DOHH2 (cell line): ENCODE measurements around the gene NYAP2.

ENCODE experiments used
- H3F3A ChIP-seq: fragments of 200-600 bp; sonication (generic), shearing (Covaris generic); 2 replicates; pipeline ENCODE4 v1.6.0; 2016; ENCODE audit warnings: antibody characterized with exemption, mild to moderate bottlenecking; ENCODE audit not compliant: control insufficient read depth, insufficient read depth
- H3K27ac ChIP-seq: fragments of 200-600 bp; sonication (generic); 2 replicates; pipeline ENCODE4 v1.5.1; 2014; ENCODE audit warnings: low read depth, mild to moderate bottlenecking, low read length, moderate library complexity
- H3K27me3 ChIP-seq: fragments of 200-600 bp; sonication (generic); 2 replicates; pipeline ENCODE4 v1.6.1; 2014; ENCODE audit warnings: mild to moderate bottlenecking, low read length, mixed read lengths; ENCODE audit not compliant: control insufficient read depth
- H3K36me3 ChIP-seq: fragments of 200-600 bp; sonication (generic); 2 replicates; pipeline ENCODE4 v1.6.1; 2014; ENCODE audit warnings: mild to moderate bottlenecking, low read length, moderate library complexity, mixed read lengths; ENCODE audit not compliant: control insufficient read depth
- H3K4me1 ChIP-seq: fragments of 200-600 bp; sonication (generic); 2 replicates; pipeline ENCODE4 v1.6.1; 2014; ENCODE audit warnings: mild to moderate bottlenecking, low read length, mixed read lengths; ENCODE audit not compliant: control insufficient read depth
- H3K4me2 ChIP-seq: fragments of 200-600 bp; sonication (generic); 2 replicates; pipeline ENCODE4 v1.6.0; 2014; ENCODE audit warnings: mild to moderate bottlenecking, low read length, moderate library complexity
- H3K4me3 ChIP-seq: fragments of 200-600 bp; sonication (generic); 2 replicates; pipeline ENCODE4 v1.5.1; 2014; ENCODE audit warnings: mild to moderate bottlenecking, low read length, mixed read lengths
- H3K79me2 ChIP-seq: fragments of 200-600 bp; sonication (generic); 2 replicates; pipeline ENCODE4 v1.6.1; 2014; ENCODE audit warnings: mild to moderate bottlenecking, low read length, mixed read lengths; ENCODE audit not compliant: control insufficient read depth
- H3K9me2 ChIP-seq: fragments of 200-600 bp; sonication (generic); replicated peaks from 2 replicates; pipeline ENCODE4 v1.6.1; 2014; ENCODE audit warnings: mild to moderate bottlenecking, low read length, mixed read lengths; ENCODE audit not compliant: control insufficient read depth
- H3K9me3 ChIP-seq: fragments of 200-600 bp; sonication (generic); 2 replicates; pipeline ENCODE4 v1.6.1; 2014; ENCODE audit warnings: antibody characterized with exemption, low read length, mixed read lengths; ENCODE audit not compliant: control insufficient read depth, insufficient read depth
- H4K20me1 ChIP-seq: fragments of 200-600 bp; sonication (generic); 2 replicates; pipeline ENCODE4 v1.6.0; 2014; ENCODE audit warnings: low read depth, mild to moderate bottlenecking, antibody characterized with exemption, low read length, moderate library complexity; ENCODE audit not compliant: control insufficient read depth, insufficient read depth
- EZH2phosphoT487 ChIP-seq: fragments of 200-600 bp; sonication (generic); IDR thresholded peaks from 2 replicates; pipeline ENCODE4 v1.6.1; 2017; ENCODE audit warnings: borderline replicate concordance, mild to moderate bottlenecking, antibody characterized with exemption, low read length, moderate library complexity, mixed read lengths
- TF ChIP-seq, protein P1 (sequence below): fragments of 200-600 bp; sonication (generic); IDR thresholded peaks from one replicate; pipeline ENCODE4 v1.5.1; 2014; ENCODE audit warnings: antibody characterized with exemption, mild to moderate bottlenecking, low read depth, low read length; ENCODE audit not compliant: poor library complexity, severe bottlenecking

The NYAP2 gene

DNA sequence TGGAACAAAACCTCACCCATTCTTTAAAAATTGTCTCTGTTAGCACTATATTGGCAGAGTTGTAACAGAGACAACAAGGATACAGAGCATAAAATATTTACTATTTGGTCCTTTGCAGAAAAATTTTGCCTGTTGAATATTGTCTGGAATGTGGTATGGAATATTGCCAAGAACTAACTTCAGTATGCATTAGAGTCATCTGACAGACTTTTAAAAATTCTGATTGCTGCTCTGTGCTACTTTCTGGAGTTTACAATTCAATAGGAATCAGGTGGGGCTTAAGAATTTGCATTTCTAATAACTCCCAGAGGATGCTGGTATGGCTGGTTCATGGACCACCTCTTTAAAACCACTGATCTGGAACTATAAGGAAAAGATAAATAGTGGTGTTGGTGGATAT, 32.8 kb upstream of the NYAP2 start:
- Histone ChIP-seq H3K79me2 (no peaks in the 10 kb centered on the region), H3K4me2 (no peak overlapping the region), H3K9me3 (no peaks in the 10 kb centered on the region), H3K4me1 (no peaks in the 10 kb centered on the region), H3K4me3 (no peak overlapping the region), H3K9me2 (no peaks in the 10 kb centered on the region), H3K36me3 (no peaks in the 10 kb centered on the region), H3K27ac (no peak overlapping the region), H4K20me1 (no peaks in the 10 kb centered on the region), H3K27me3 (no peaks in the 10 kb centered on the region), H3F3A (no peaks in the 10 kb centered on the region)
- TF ChIP-seq, protein P1, sequence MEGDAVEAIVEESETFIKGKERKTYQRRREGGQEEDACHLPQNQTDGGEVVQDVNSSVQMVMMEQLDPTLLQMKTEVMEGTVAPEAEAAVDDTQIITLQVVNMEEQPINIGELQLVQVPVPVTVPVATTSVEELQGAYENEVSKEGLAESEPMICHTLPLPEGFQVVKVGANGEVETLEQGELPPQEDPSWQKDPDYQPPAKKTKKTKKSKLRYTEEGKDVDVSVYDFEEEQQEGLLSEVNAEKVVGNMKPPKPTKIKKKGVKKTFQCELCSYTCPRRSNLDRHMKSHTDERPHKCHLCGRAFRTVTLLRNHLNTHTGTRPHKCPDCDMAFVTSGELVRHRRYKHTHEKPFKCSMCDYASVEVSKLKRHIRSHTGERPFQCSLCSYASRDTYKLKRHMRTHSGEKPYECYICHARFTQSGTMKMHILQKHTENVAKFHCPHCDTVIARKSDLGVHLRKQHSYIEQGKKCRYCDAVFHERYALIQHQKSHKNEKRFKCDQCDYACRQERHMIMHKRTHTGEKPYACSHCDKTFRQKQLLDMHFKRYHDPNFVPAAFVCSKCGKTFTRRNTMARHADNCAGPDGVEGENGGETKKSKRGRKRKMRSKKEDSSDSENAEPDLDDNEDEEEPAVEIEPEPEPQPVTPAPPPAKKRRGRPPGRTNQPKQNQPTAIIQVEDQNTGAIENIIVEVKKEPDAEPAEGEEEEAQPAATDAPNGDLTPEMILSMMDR, result no peak
- TF ChIP-seq EZH2phosphoT487, result no peak

DNA sequence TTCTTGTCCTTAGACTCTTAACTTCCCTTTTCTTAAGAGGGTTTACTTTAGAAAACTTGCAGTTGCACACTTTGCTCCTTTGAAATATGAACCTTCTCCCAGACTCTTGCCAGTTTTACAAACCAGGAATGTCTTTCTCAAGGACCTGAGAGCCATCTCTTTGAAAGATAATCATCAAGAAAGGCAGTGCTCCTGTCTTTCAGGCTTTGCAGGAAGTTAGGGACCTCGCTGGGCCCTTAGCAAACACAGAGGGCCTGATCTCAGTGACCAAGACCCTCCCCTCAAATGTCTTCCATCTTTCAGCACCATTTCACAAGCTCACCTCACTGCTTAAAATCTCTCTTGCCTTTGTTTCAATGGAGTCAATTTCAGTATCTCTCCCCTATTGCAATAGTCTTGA, 32.0 kb upstream of the NYAP2 start:
- Histone ChIP-seq H3K9me3 (no peaks in the 10 kb centered on the region), H3K4me2 (no peak overlapping the region), H3K79me2 (no peaks in the 10 kb centered on the region), H3K27me3 (no peaks in the 10 kb centered on the region), H4K20me1 (no peaks in the 10 kb centered on the region), H3F3A (no peaks in the 10 kb centered on the region), H3K4me3 (no peak overlapping the region), H3K4me1 (no peaks in the 10 kb centered on the region), H3K9me2 (no peaks in the 10 kb centered on the region), H3K27ac (no peak overlapping the region), H3K36me3 (no peaks in the 10 kb centered on the region)
- TF ChIP-seq, protein P1, result no peak
- TF ChIP-seq EZH2phosphoT487, result no peak

DNA sequence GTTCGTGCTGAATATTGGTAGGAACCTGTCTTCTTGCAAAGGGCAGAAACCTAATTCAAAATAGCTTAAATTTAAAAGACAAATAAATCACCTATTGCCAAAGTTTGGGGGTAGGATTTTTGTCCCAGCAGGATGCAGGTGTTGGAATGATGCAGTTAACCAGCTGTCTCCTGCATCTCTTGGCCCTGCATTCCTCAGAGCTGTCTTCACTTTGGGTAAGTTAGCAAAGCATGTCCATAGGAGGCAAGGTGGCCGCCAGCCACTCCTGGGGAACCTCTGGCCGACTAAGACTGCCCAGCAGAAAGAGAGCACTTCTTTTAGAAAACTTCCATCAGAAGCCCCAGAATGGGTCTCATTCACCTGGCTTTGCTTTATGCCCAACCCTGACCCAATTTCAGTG, 20.5 kb upstream of the NYAP2 start:
- H4K20me1 ChIP-seq, result no peaks in the 10 kb centered on the region
- H3K36me3 ChIP-seq, result no peaks in the 10 kb centered on the region
- no peaks in the 10 kb centered on the region for H3K27me3 ChIP-seq
- TF ChIP-seq EZH2phosphoT487, result no peak
- TF ChIP-seq, protein P1, result no peak
- no peak overlapping the region for H3K4me3 ChIP-seq
- H3K4me2 ChIP-seq, result no peak overlapping the region
- H3K4me1 ChIP-seq, result no peaks in the 10 kb centered on the region
- no peaks in the 10 kb centered on the region for H3K9me3 ChIP-seq
- no peaks in the 10 kb centered on the region for H3K79me2 ChIP-seq
- H3K9me2 ChIP-seq, result no peaks in the 10 kb centered on the region
- H3F3A ChIP-seq, result no peaks in the 10 kb centered on the region
- no peak overlapping the region for H3K27ac ChIP-seq

DNA sequence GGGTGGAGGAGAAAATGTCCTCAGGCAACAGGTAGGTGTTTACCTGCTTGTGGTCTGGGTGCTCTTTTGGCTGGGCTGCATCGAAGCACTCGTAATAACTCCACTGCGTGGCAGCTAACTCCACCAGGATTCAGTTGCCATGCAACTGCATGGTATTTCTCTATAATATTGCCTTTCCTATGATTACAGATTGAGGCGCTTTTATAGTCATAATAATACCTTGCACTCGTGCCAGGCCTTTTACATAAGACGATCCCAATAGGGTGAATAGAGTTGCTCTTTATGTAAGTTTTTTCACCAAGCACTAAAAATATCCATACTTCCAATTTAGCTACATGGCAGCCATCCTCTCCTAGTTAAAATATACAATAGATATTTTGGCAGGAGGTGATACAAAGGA, 19.7 kb upstream of the NYAP2 start:
- no peaks in the 10 kb centered on the region for H3K27me3 ChIP-seq
- H4K20me1 ChIP-seq, result no peaks in the 10 kb centered on the region
- H3K9me3 ChIP-seq, result no peaks in the 10 kb centered on the region
- no peaks in the 10 kb centered on the region for H3F3A ChIP-seq
- no peak overlapping the region for H3K27ac ChIP-seq
- no peaks in the 10 kb centered on the region for H3K9me2 ChIP-seq
- H3K79me2 ChIP-seq, result no peaks in the 10 kb centered on the region
- H3K4me3 ChIP-seq, result no peak overlapping the region
- TF ChIP-seq, protein P1, result no peak
- TF ChIP-seq EZH2phosphoT487, result no peak
- H3K4me2 ChIP-seq, result no peak overlapping the region
- no peaks in the 10 kb centered on the region for H3K36me3 ChIP-seq
- H3K4me1 ChIP-seq, result no peaks in the 10 kb centered on the region
